Natural killer cell (primary cell): ENCODE data around the gene PRSS38. TPM values are rescaled to one million over a fixed set of nuclear protein-coding genes. Genes with fewer than 3 reads are reported as not detected.
"Not testable (repeated sequence)": the region's sequence is repeated elsewhere in the genome, so short reads cannot be mapped to it uniquely, and the experiment has no call there.

Experiments used
- ATAC-seq, 3 donors: fragments of 150-1000 bp in 2 of 3; fragments of 200-7000 bp in 1 of 3; cut with Tn5 transposase; 1 replicate in 1 of 3; 2 replicates in 2 of 3; pipeline ENCODE4 v1.10.0; 2021; ENCODE audit warnings: mild to moderate bottlenecking in 2 of 3, moderate library complexity in 2 of 3
- DNase-seq, 2 donors: peaks; one replicate each; pipeline versions ENCODE4 v3.0.0 to v3.0.0-alpha.2; 2013 to 2021; ENCODE audit warnings: mixed read lengths in 1 of 2
- H3K27ac ChIP-seq: one replicate; pipeline ENCODE4 v1.5.1; 2013; ENCODE audit warnings: mild to moderate bottlenecking, low read length
- H3K27me3 ChIP-seq: one replicate; pipeline ENCODE4 v1.6.1; 2013; ENCODE audit warnings: low read length; ENCODE audit not compliant: control insufficient read depth, insufficient read depth
- H3K36me3 ChIP-seq: one replicate; pipeline ENCODE4 v1.6.1; 2013; ENCODE audit warnings: low read length; ENCODE audit not compliant: control insufficient read depth, insufficient read depth
- H3K4me1 ChIP-seq: one replicate; pipeline ENCODE4 v1.6.1; 2013; ENCODE audit warnings: low read length; ENCODE audit not compliant: control insufficient read depth, insufficient read depth
- H3K4me3 ChIP-seq: one replicate; pipeline ENCODE4 v1.5.1; 2013; ENCODE audit warnings: low read length
- H3K9me3 ChIP-seq: one replicate; pipeline ENCODE4 v1.6.1; 2013; ENCODE audit warnings: low read length; ENCODE audit not compliant: control insufficient read depth, insufficient read depth
- H3K27ac Mint-ChIP-seq, 2 donors: one replicate each; pipeline ENCODE4 v1.8.0; 2022; ENCODE audit warnings: mild to moderate bottlenecking in 2 of 2, mixed read lengths in 2 of 2, moderate library complexity in 1 of 2
- H3K27me3 Mint-ChIP-seq, 2 donors: one replicate each; pipeline ENCODE4 v1.8.0; 2022; ENCODE audit warnings: low read depth in 2 of 2, mixed read lengths in 2 of 2
- H3K36me3 Mint-ChIP-seq: one replicate; pipeline ENCODE4 v1.8.0; 2022; ENCODE audit warnings: mixed read lengths
- H3K4me1 Mint-ChIP-seq, 2 donors: one replicate each; pipeline ENCODE4 v1.8.0; 2022; ENCODE audit warnings: mixed read lengths in 2 of 2
- H3K4me3 Mint-ChIP-seq: one replicate; pipeline ENCODE4 v1.8.0; 2022; ENCODE audit warnings: mild to moderate bottlenecking, moderate library complexity, mixed read lengths
- H3K9me3 Mint-ChIP-seq, 2 donors: one replicate each; pipeline ENCODE4 v1.8.0; 2022; ENCODE audit warnings: mixed read lengths in 2 of 2
- CTCF ChIP-seq: fragments of 200-600 bp; IDR thresholded peaks from one replicate; pipeline ENCODE4 v1.8.0; 2022; ENCODE audit warnings: antibody characterized with exemption
- WGBS: methylation state at CpG from one replicate; pipeline ENCODE4 v1.1.7; 2013; ENCODE audit warnings: missing lambda C conversion rate; ENCODE audit not compliant: insufficient coverage; 5-methylcytosine and 5-hydroxymethylcytosine counted together
- intact Hi-C: fragments of 100-400 bp; cut with micrococcal nuclease; formaldehyde crosslinking; loops from one replicate; pipeline ENCODE4 v1.14.2; 2022
- total RNA-seq, 4 donors: library from RNA; stranded (reverse); fragments of 120-200 nt in 1 of 4; gene quantifications; one replicate each; pipeline versions ENCODE4 v1.2.3 to v1.2.4, GENCODE V29; 2013 to 2022

The PRSS38 gene
- total RNA-seq, 3 donors from 2014 or later (not counting 1 experiment from before 2014, with no cell fraction given): not detected

GRCh38 chr1:227869279-227869842, 53.9 kb downstream of the PRSS38 start:
- no peak overlapping the region for H3K27ac Mint-ChIP-seq
- Histone ChIP-seq H3K4me3 (no peak overlapping the region), H3K27me3 (no peaks in the 10 kb centered on the region), H3K36me3 (no peaks in the 10 kb centered on the region), H3K9me3 (peaks cover 5% of the 10 kb centered on the region), H3K27ac (no peak overlapping the region), H3K4me1 (peaks cover 12% of the 10 kb centered on the region)
- WGBS: 31% methylated on average over 5 of the region's 5 CpGs
- no peak for TF ChIP-seq CTCF
- peaks cover 15% of the 10 kb centered on the region for H3K36me3 Mint-ChIP-seq
- peaks cover 13% of the 10 kb centered on the region in 2 donors for H3K4me1 Mint-ChIP-seq
- no peak for DNase-seq
- H3K9me3 Mint-ChIP-seq: peaks cover 2 to 3% of the 10 kb centered on the region in 2 donors
- no peak for ATAC-seq
- H3K27me3 Mint-ChIP-seq: peaks cover 24% of the 10 kb centered on the region in 2 donors
- intact Hi-C loops: no loop called here
- no peak overlapping the region for H3K4me3 Mint-ChIP-seq

DNA sequence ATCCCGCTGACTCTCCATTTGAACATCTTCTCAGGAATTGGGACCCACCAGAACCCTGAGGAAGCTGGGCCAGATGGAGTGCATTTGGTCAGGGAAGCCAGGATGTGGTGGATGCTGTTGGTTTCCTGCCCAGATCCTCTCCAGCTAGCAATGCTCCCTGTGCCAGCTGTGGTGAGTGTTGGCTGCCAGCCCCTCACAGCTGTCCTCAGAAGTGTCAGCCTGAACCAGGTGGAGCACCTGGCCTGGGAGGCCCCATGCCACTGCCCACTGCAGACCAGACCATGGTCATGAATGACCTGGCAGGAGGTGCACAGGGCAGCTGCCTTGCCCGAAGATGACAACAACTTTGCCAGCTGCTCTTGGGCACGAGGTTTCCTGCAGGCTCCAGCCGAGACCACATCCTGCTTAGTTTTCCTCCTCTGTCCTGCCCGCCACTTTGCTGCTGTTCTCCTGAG, 54.4 kb downstream of the PRSS38 start:
- WGBS: 8% methylated on average over 5 of the region's 5 CpGs
- peak in 2 of 3 donors; percentile 36 to 52 for ATAC-seq
- Histone ChIP-seq H3K4me1 (peaks cover 12% of the 10 kb centered on the region), H3K9me3 (peaks cover 5% of the 10 kb centered on the region), H3K36me3 (no peaks in the 10 kb centered on the region), H3K27me3 (no peaks in the 10 kb centered on the region), H3K27ac (no peak overlapping the region), H3K4me3 (no peak overlapping the region)
- no peak for TF ChIP-seq CTCF
- DNase-seq: peak in 1 of 2 donors; percentile 48
- Mint-ChIP-seq H3K9me3 (no peaks in the 10 kb centered on the region), H3K27ac (no peak overlapping the region), H3K4me1 (peaks cover 13% of the 10 kb centered on the region in 2 donors), H3K4me3 (no peak overlapping the region), H3K27me3 (peaks cover 27 to 29% of the 10 kb centered on the region in 2 donors), H3K36me3 (peaks cover 10% of the 10 kb centered on the region)
- intact Hi-C loops: no loop called here

DNA sequence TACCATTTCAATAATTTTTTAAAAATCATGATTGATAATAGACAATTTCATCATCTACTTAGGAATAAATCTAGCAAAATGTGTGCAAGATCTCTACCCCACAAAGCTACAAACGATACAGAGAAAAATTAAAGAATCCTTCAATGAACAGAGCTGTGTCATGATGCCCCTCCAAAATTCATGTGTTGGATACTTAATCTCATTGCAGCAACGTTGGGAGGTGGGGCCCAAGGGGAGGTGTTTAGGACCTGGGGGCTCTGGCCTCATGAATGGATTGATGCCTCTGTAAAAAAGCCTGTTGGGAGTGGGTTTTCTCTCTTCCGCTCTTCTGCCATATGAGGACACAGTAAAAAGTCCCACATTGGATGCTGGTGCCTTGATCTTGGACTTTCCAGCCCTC, 54.9 kb downstream of the PRSS38 start:
- Histone ChIP-seq H3K36me3 (no peaks in the 10 kb centered on the region), H3K4me3 (no peak overlapping the region), H3K9me3 (peaks cover 5% of the 10 kb centered on the region), H3K4me1 (peaks cover 12% of the 10 kb centered on the region), H3K27ac (no peak overlapping the region), H3K27me3 (no peaks in the 10 kb centered on the region)
- peaks cover 29 to 33% of the 10 kb centered on the region in 2 donors for H3K27me3 Mint-ChIP-seq
- DNase-seq (no peak), ATAC-seq (no peak)
- H3K4me1 Mint-ChIP-seq: peaks cover 13% of the 10 kb centered on the region in 2 donors
- H3K9me3 Mint-ChIP-seq: no peaks in the 10 kb centered on the region
- H3K36me3 Mint-ChIP-seq: peaks cover 9% of the 10 kb centered on the region
- H3K4me3 Mint-ChIP-seq: no peak overlapping the region
- intact Hi-C loops: no loop called here
- TF ChIP-seq CTCF: no peak
- 43% methylated on average over 3 of the region's 3 CpGs for WGBS
- H3K27ac Mint-ChIP-seq: no peak overlapping the region

- H3K4me3 Mint-ChIP-seq, intact Hi-C loops, H3K36me3 Mint-ChIP-seq, ATAC-seq, H3K36me3 ChIP-seq, H3K9me3 Mint-ChIP-seq, H3K27ac ChIP-seq, H3K27ac Mint-ChIP-seq, H3K27me3 ChIP-seq, DNase-seq, H3K4me3 ChIP-seq, H3K9me3 ChIP-seq: not testable (repeated sequence)
- H3K4me1 ChIP-seq: peaks cover 12% of the 10 kb centered on the region
- Mint-ChIP-seq H3K4me1 (peaks cover 13% of the 10 kb centered on the region in 2 donors), H3K27me3 (peaks cover 32 to 46% of the 10 kb centered on the region in 2 donors)
- 70% methylated on average over 5 of the region's 5 CpGs for WGBS
These were observed 56.4 kb downstream of the PRSS38 start for GRCh38 chr1:227871892-227872291.

GRCh38 chr1:227877810-227878209, 62.3 kb downstream of the PRSS38 start:
- H3K27ac ChIP-seq, intact Hi-C loops, ATAC-seq, DNase-seq, H3K27me3 ChIP-seq, H3K9me3 ChIP-seq, H3K27ac Mint-ChIP-seq, H3K36me3 ChIP-seq, H3K4me3 Mint-ChIP-seq, H3K36me3 Mint-ChIP-seq, H3K9me3 Mint-ChIP-seq, H3K4me3 ChIP-seq, H3K4me1 Mint-ChIP-seq, H3K4me1 ChIP-seq: not testable (repeated sequence)
- WGBS: no CpG with 5 or more reads among the region's 3 CpGs
- peaks cover 37 to 67% of the 10 kb centered on the region in 2 donors for H3K27me3 Mint-ChIP-seq
